WERI-Rb-1 (cell line): ENCODE data around the gene FUBP1.
A peak's percentile ranks its signal among the peaks of the same experiment; 100 is the strongest.

Experiments used
- DNase-seq: peaks from one replicate; pipeline ENCODE4 v3.0.0-alpha.2; 2020
- H3K27ac ChIP-seq: fragments of 250-450 bp; sonication (Bioruptor Pico); 2 replicates; pipeline ENCODE4 v1.5.1; 2020; ENCODE audit warnings: mild to moderate bottlenecking, moderate library complexity
- H3K27me3 ChIP-seq: fragments of 250-450 bp; sonication (Bioruptor Pico); 2 replicates; pipeline ENCODE4 v1.5.1; 2021; ENCODE audit warnings: mild to moderate bottlenecking, low read depth, moderate library complexity; ENCODE audit not compliant: insufficient read depth, severe bottlenecking
- H3K36me3 ChIP-seq: fragments of 250-450 bp; sonication (Bioruptor Pico); 2 replicates; pipeline ENCODE4 v1.5.1; 2020; ENCODE audit warnings: mild to moderate bottlenecking, moderate library complexity
- H3K4me3 ChIP-seq: 2 replicates; pipeline ENCODE4 v1.5.1; 2011; ENCODE audit warnings: low read depth, mild to moderate bottlenecking, control low read depth, low read length
- H3K9me3 ChIP-seq: fragments of 250-450 bp; sonication (Bioruptor Pico); 2 replicates; pipeline ENCODE4 v1.5.1; 2021; ENCODE audit warnings: mild to moderate bottlenecking, moderate library complexity; ENCODE audit not compliant: severe bottlenecking
- TF ChIP-seq, protein P1 (sequence below): IDR thresholded peaks from 2 replicates; pipeline ENCODE4 v1.5.1; 2011; ENCODE audit warnings: low read depth, mild to moderate bottlenecking, control low read depth, inconsistent platforms, low read length

FUBP1 gene

DNA sequence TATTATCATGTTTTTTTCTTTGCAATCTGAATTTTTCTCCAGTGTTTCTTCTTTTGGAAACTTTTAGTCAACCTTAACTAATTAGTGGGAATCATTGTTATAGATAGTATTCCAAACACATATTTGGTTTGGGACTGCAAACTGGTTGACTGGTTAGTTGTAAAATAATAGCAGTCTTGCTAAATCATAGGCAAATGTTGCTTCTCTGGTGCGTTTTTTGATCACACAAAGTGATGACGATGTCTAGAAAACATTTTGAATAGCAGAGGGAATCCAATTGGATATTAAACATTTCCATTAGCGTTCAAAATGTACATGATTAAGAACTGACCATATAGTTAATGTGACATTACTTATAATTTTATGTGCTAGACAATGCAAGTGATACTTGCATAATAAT, 30.4 kb upstream of the FUBP1 start:
- H3K27me3 ChIP-seq = no peaks in the 10 kb centered on the region
- DNase-seq = no peak
- H3K27ac ChIP-seq = no peak overlapping the region
- H3K36me3 ChIP-seq = no peaks in the 10 kb centered on the region
- H3K4me3 ChIP-seq = no peak overlapping the region
- no peaks in the 10 kb centered on the region for H3K9me3 ChIP-seq
- TF ChIP-seq, protein P1, sequence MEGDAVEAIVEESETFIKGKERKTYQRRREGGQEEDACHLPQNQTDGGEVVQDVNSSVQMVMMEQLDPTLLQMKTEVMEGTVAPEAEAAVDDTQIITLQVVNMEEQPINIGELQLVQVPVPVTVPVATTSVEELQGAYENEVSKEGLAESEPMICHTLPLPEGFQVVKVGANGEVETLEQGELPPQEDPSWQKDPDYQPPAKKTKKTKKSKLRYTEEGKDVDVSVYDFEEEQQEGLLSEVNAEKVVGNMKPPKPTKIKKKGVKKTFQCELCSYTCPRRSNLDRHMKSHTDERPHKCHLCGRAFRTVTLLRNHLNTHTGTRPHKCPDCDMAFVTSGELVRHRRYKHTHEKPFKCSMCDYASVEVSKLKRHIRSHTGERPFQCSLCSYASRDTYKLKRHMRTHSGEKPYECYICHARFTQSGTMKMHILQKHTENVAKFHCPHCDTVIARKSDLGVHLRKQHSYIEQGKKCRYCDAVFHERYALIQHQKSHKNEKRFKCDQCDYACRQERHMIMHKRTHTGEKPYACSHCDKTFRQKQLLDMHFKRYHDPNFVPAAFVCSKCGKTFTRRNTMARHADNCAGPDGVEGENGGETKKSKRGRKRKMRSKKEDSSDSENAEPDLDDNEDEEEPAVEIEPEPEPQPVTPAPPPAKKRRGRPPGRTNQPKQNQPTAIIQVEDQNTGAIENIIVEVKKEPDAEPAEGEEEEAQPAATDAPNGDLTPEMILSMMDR = no peak

DNA sequence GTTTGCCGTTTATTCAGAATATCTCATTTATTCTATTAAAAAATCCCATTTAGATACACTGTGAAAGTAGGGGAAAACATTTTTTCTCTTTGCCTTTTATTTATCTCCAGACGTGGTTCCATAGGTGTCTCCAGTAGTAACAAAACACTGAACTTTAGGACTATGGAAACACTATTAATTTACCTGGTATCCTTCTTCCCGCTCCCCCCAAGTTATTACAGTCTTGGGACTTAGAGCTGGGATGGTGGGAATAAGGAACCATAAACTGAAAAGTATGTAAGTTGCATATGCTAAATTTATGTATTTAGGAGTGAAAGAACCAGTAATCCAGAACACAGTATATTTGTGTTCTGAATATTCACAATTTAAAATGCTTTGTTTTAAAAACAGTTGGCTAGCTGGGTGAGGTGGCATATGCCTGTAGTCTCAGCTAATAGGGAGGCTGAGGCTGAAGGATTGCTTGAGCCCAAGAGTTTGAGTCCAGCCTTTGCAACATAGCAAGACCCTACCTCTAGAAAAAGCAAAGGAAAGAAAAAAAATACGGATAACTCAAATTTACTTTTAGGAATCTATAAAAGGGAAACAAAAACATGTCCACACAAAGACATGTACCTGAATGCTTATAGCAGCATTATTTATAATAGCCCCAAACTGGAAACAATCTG, 28.9 kb upstream of the FUBP1 start:
- Histone ChIP-seq H3K27ac (no peak overlapping the region), H3K4me3 (no peak overlapping the region), H3K27me3 (no peaks in the 10 kb centered on the region), H3K36me3 (no peaks in the 10 kb centered on the region), H3K9me3 (no peaks in the 10 kb centered on the region)
- no peak for DNase-seq
- TF ChIP-seq, protein P1 = no peak

DNA sequence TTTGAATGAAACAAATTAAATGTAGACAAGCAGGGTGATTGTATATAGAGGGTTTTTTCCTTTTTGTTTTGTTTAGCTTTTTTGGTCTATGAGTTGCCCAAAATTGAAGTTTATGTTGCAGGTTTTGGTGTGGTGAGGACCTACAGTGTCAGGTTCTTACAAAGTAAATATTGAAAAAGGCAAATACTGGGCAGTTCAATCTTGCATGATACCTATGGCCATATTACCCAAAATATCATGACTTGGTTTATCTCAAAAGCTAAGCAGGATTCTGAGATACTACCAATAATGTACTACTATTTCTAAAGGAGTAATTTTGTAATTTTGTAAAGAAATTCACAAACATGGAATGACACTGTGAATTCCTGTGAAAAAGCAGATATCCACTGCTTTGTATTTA, 27.6 kb upstream of the FUBP1 start:
- TF ChIP-seq, protein P1 = no peak
- Histone ChIP-seq H3K4me3 (no peak overlapping the region), H3K27me3 (no peaks in the 10 kb centered on the region), H3K27ac (no peak overlapping the region), H3K36me3 (no peaks in the 10 kb centered on the region), H3K9me3 (no peaks in the 10 kb centered on the region)
- no peak for DNase-seq

DNA sequence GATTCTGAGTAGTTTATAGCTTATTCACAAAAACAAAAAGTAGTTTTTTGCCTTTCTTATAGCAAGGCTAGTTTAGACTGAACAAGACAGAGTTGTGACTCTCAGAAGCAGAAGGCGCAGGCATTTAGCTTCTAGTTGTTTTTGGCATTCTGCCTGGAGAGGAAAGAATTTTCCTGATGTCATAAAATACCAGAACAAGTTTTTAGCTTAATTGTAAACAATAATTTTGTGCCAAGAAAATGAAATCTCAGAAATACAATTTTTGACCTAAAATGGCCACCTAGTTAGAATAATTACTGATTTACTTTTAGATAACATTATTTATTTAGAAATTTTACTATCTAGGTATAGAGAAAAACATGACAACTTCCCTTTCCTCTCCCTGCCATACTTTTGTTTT, 26.9 kb upstream of the FUBP1 start:
- H3K27ac ChIP-seq = no peak overlapping the region
- no peaks in the 10 kb centered on the region for H3K36me3 ChIP-seq
- no peaks in the 10 kb centered on the region for H3K9me3 ChIP-seq
- no peak for DNase-seq
- peak overlapping the region; percentile 56 for H3K4me3 ChIP-seq
- TF ChIP-seq, protein P1 = no peak
- no peaks in the 10 kb centered on the region for H3K27me3 ChIP-seq

DNA sequence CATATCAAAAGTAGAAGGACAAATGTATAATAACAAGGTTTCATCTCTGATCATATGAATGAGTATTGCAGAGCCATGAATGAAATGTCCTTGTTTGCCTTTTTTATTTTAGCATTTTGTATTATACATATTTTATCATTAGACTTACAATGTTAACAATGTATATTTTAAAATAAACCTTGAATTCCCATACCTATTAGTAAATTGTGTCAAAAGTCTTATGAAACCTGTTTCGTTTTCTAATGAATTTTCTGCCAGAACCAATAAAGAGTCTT, 26.5 kb upstream of the FUBP1 start:
- H3K27me3 ChIP-seq = no peaks in the 10 kb centered on the region
- H3K36me3 ChIP-seq = no peaks in the 10 kb centered on the region
- peak overlapping the region; percentile 90 for H3K27ac ChIP-seq
- H3K4me3 ChIP-seq = peak overlapping the region; percentile 56
- no peaks in the 10 kb centered on the region for H3K9me3 ChIP-seq
- TF ChIP-seq, protein P1 = no peak
- no peak for DNase-seq
